ENCODE measurements around the gene PARP12. TPM values are rescaled to one million over a fixed set of nuclear protein-coding genes. Genes with fewer than 3 reads are reported as not detected.

The PARP12 gene
- total RNA-seq, 4 donors from 2014 or later = 17.8 to 21.5 (median 18.5) TPM

DNA sequence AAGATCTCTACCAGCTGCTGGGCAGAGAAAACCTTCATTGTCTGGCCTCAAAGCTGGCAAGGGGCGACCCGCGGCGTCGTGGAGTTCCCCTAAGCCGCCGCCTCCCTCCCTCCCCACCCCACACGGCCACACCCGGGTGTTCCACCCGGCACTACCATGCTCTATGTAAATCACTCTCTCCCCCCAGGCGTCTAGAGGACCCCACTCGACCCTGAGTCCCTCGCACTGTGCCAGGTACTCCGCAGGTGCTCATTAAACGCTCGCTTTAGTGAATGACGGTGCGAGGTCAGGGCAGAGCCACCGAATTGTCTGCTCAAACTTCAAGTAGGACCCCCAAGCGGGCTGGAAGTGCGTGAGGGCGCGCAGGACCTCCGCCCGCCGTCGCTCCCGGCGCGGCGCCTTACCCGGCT lies 628 bp downstream of the PARP12 start:
- peak overlapping the region; percentile 68 for H3K4me3 ChIP-seq (ENCODE audit: low read depth, poor library complexity, severe bottlenecking)
- intact Hi-C loops (cut with DNase I; ENCODE audit: low total_unique reads) = no loop called here
- peak in 1 of 2 donors; percentile 85 for DNase-seq (ENCODE audit: low spot score in 2 of 2)
- 1 to 2% methylated on average over 9 to 32 of the region's 32 CpGs for WGBS, 2 donors
- no peak for TF ChIP-seq POLR2A (IDR thresholded peaks at IDR 0.05)
- TF ChIP-seq, protein P1, sequence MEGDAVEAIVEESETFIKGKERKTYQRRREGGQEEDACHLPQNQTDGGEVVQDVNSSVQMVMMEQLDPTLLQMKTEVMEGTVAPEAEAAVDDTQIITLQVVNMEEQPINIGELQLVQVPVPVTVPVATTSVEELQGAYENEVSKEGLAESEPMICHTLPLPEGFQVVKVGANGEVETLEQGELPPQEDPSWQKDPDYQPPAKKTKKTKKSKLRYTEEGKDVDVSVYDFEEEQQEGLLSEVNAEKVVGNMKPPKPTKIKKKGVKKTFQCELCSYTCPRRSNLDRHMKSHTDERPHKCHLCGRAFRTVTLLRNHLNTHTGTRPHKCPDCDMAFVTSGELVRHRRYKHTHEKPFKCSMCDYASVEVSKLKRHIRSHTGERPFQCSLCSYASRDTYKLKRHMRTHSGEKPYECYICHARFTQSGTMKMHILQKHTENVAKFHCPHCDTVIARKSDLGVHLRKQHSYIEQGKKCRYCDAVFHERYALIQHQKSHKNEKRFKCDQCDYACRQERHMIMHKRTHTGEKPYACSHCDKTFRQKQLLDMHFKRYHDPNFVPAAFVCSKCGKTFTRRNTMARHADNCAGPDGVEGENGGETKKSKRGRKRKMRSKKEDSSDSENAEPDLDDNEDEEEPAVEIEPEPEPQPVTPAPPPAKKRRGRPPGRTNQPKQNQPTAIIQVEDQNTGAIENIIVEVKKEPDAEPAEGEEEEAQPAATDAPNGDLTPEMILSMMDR (IDR thresholded peaks at IDR 0.05) = no peak

DNA sequence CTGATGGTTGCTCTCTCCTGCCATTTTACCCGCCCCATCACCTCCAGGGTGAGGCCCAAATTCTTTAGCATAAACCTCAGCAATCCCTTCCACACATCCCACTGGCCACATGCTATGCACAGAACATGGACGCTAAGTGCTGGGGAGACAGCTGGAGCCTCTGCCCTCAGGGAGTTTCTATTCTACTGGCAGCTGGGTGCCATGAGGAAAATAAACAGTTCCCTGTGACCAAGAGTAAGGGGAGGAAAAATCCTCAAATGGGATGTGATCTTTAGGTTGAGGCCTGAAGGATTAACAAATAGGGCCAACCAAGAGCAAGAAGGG lies 1.2 kb downstream of the PARP12 start:
- no peak for TF ChIP-seq POLR2A (IDR thresholded peaks at IDR 0.05)
- TF ChIP-seq, protein P1 (IDR thresholded peaks at IDR 0.05) = no peak
- WGBS, 2 donors = 76 to 81% methylated on average over 2 of the region's 2 CpGs
- DNase-seq (ENCODE audit: low spot score in 2 of 2) = peak in 1 of 2 donors; percentile 61
- intact Hi-C loops (cut with DNase I; ENCODE audit: low total_unique reads) = no loop called here
- no peak overlapping the region for H3K4me3 ChIP-seq (ENCODE audit: low read depth, poor library complexity, severe bottlenecking)

DNA sequence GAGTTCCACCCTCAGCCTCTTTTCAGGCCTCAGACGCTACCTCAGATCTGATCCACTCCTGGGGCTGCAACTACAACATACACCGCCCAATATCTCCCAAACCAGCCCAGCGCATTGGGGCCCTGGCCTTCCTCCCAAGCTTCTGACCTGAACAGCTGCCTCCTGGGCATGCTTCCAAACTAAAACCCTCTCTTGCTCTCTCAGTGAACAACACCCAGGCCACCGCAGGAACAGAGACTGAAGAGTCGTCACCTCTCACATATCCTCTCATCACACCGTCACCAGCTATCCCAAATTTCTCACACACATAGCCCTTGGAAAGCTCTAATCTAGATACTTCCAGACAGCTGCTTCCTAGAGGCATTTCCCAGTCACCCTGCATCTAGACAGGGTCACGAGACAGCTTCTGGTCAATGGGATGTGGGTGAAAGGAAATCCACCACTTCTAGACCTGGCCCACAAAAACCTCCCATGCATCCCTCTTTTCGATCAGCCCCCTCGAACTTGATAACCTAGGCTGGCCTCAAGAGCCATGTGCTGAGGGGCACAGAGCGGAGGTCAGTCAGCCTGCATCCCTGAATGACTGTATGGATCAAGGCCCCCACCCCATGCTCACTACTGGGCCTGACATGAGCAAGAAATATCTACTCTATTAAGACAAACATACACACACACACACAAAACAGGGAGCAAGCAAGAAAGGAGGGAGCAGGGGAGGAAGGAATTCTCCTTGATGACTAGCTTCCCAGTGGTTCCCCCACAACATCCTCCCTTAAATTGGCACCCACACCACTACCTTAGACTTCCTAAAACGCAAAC lies 1.8 kb downstream of the PARP12 start:
- WGBS, 2 donors = 73 to 78% methylated on average over 11 of the region's 11 CpGs
- TF ChIP-seq POLR2A (IDR thresholded peaks at IDR 0.05) = no peak
- TF ChIP-seq, protein P1 (IDR thresholded peaks at IDR 0.05) = no peak
- peak in 1 of 2 donors; percentile 84 for DNase-seq (ENCODE audit: low spot score in 2 of 2)
- no peak overlapping the region for H3K4me3 ChIP-seq (ENCODE audit: low read depth, poor library complexity, severe bottlenecking)
- intact Hi-C loops (cut with DNase I; ENCODE audit: low total_unique reads) = no loop called here

DNA sequence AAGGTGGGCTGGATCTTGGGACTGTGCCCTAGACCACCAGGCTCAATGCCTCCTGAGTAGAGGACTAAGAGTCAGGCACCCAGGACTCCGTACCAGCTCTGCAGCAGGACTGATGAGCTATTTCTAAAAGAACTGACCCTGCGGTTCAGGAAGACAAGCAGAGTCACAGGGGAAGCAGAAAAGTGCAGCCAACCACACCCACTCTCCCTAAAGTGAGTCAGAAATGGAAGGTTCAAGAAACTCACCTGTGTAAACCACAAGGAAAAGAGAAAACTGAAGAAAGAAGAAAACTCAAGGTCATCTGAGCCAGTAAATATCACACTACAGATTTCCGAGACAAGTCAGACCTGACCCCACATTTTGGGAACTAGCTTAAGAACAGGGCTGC lies 2.5 kb downstream of the PARP12 start:
- peak in 1 of 2 donors; percentile 50 for DNase-seq (ENCODE audit: low spot score in 2 of 2)
- no peak overlapping the region for H3K4me3 ChIP-seq (ENCODE audit: low read depth, poor library complexity, severe bottlenecking)
- TF ChIP-seq, protein P1 (IDR thresholded peaks at IDR 0.05) = no peak
- TF ChIP-seq POLR2A (IDR thresholded peaks at IDR 0.05) = no peak
- intact Hi-C loops (cut with DNase I; ENCODE audit: low total_unique reads) = no loop called here
- 73 to 83% methylated on average over 3 of the region's 3 CpGs for WGBS, 2 donors

DNA sequence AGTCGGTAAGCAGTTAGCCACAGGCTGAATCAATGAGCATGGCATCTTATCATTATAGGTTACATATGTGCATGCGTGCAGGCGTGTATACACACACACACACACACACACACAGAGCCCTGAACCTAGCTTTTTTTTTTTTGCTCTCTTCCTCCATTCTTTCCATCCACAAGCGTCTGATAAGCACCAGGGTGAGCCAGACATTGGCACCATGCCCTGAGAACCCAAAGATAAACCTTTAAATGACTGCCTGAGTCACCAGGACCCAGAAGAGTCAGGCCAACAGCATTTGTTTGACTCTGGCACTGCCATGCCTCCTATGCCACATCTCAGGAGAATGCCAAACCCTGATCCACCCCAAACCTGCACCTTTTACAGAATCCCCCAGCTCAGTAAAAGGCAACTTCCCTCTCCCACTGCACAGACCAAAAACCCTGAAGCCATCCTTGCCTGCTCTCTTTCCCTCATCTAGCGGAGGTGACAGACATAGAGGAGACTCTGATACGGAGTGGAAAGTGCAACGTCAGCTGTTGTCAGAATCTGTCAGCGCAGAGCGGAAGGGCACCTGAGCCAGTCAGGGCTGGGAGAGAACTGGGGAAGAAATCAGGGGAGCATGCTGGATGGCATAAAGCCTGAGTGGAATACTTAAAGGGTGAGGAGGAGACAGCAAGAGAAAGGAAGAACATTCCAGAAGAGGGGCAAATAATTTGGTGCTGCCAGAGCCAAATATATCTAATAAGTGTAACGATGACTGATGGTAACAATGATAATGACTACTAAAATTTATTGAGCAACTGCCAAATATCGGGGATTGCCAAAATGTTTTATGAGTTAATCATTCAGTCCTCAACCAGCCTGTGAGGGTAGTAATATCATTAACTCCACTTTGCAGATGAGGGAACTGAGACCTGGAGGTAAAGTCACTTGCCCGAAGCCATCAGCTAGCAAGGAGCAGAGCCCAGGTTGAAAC lies 3.2 kb downstream of the PARP12 start:
- WGBS, 2 donors = 46 to 55% methylated on average over 12 of the region's 12 CpGs
- DNase-seq (ENCODE audit: low spot score in 2 of 2) = peak; percentile 57 to 85
- H3K4me3 ChIP-seq (ENCODE audit: low read depth, poor library complexity, severe bottlenecking) = no peak overlapping the region
- TF ChIP-seq, protein P1 (IDR thresholded peaks at IDR 0.05) = no peak
- TF ChIP-seq POLR2A (IDR thresholded peaks at IDR 0.05) = no peak
- intact Hi-C loops (cut with DNase I; ENCODE audit: low total_unique reads) = no loop called here
